H1 (cell line): ENCODE results near the gene CDK15. TPM values are rescaled to one million over a fixed set of nuclear protein-coding genes. Genes with fewer than 3 reads are reported as not detected.

Experiments
- CTCF ChIA-PET: fragments of 300-600 bp; sonication (Branson Sonifier 250); formaldehyde crosslinking; loops from one replicate; lab custom pipeline; 2021; ENCODE audit not compliant: partially characterized antibody; lab: Charles Lee
- POLR2A ChIA-PET: fragments of 300-600 bp; sonication (Branson Sonifier 250); formaldehyde crosslinking; loops from one replicate; lab custom pipeline; 2021; ENCODE audit warnings: inconsistent platforms; ENCODE audit not compliant: partially characterized antibody; lab: Charles Lee
- DNase-seq, 2 experiments: peaks; one replicate each; pipeline versions ENCODE4 v3.0.0 to v3.0.0-alpha.2; 2010 to 2022; ENCODE audit warnings: low spot score in 2 of 2, low read depth in 1 of 2, mixed read lengths in 1 of 2
- FAIRE-seq: peaks from 2 replicates; lab custom pipeline; 2011; peaks lifted over from hg19 to GRCh38; lab: Jason Lieb, UNC
- H2AFZ ChIP-seq: 2 replicates; pipeline ENCODE4 v1.8.1; 2012; ENCODE audit warnings: low read length, inconsistent platforms
- H2AK5ac ChIP-seq: 2 replicates; pipeline ENCODE4 v1.6.1; 2013; ENCODE audit warnings: low read depth, low read length
- H2BK120ac ChIP-seq: replicated peaks from 2 replicates; pipeline ENCODE3; 2013; ENCODE audit warnings: low read depth, low read length, inconsistent platforms
- H2BK12ac ChIP-seq: 2 replicates; pipeline ENCODE4 v1.6.1; 2013; ENCODE audit warnings: low read depth, low read length
- H2BK15ac ChIP-seq: 2 replicates; pipeline ENCODE4 v1.6.1; 2013; ENCODE audit warnings: low read length
- H2BK20ac ChIP-seq: 2 replicates; pipeline ENCODE4 v1.6.1; 2013; ENCODE audit warnings: low read length
- H2BK5ac ChIP-seq: 2 replicates; pipeline ENCODE4 v1.6.1; 2013; ENCODE audit warnings: low read depth, low read length
- H3K14ac ChIP-seq: 2 replicates; pipeline ENCODE4 v1.6.1; 2013; ENCODE audit warnings: inconsistent platforms; ENCODE audit not compliant: insufficient read length
- H3K18ac ChIP-seq: 2 replicates; pipeline ENCODE4 v1.6.1; 2013; ENCODE audit warnings: low read length; ENCODE audit errors: extremely low read depth
- H3K23ac ChIP-seq: 2 replicates; pipeline ENCODE4 v1.6.1; 2013; ENCODE audit warnings: inconsistent platforms; ENCODE audit not compliant: insufficient read length
- H3K23me2 ChIP-seq: 2 replicates; pipeline ENCODE4 v1.6.1; 2013; ENCODE audit warnings: low read depth, low read length
- H3K27ac ChIP-seq: 2 replicates; pipeline ENCODE4 v1.6.1; 2011; ENCODE audit warnings: low read depth, low read length, inconsistent platforms
- H3K27me3 ChIP-seq, 4 experiments: replicated peaks in 1 of 4; 1 replicate in 1 of 4; 2 replicates in 3 of 4; pipeline versions ENCODE4 v1.6.1 to v1.8.1; 2011 to 2013; ENCODE audit warnings: low read length in 3 of 4, mild to moderate bottlenecking in 3 of 4, inconsistent platforms in 2 of 4, mixed read lengths in 2 of 4, moderate library complexity in 1 of 4; ENCODE audit not compliant: control insufficient read depth in 3 of 4, insufficient read depth in 3 of 4; ENCODE audit errors: extremely low read depth in 1 of 4
- H3K36me3 ChIP-seq, 4 experiments: 2 replicates each; pipeline versions ENCODE4 v1.6.1 to v1.8.1; 2011 to 2013; ENCODE audit warnings: mild to moderate bottlenecking in 4 of 4, low read length in 3 of 4, moderate library complexity in 2 of 4, control low read depth in 1 of 4, inconsistent platforms in 1 of 4; ENCODE audit not compliant: insufficient read depth in 4 of 4, control insufficient read depth in 2 of 4
- H3K4ac ChIP-seq: replicated peaks from 2 replicates; pipeline ENCODE3; 2013; ENCODE audit warnings: low read length, low read depth, mixed read lengths, inconsistent platforms; ENCODE audit not compliant: insufficient read length
- H3K4me1 ChIP-seq, 4 experiments: replicated peaks in 1 of 4; 1 replicate in 1 of 4; 2 replicates in 3 of 4; pipeline versions ENCODE4 v1.6.1 to v1.8.1; 2011 to 2013; ENCODE audit warnings: low read length in 3 of 4, inconsistent platforms in 2 of 4, mixed read lengths in 1 of 4; ENCODE audit not compliant: insufficient read depth in 4 of 4, control insufficient read depth in 3 of 4
- H3K4me2 ChIP-seq, 2 experiments: 2 replicates each; pipeline versions ENCODE4 v1.6.1 to v1.8.1; 2011 to 2013; ENCODE audit warnings: low read depth in 2 of 2, low read length in 2 of 2, control low read depth in 1 of 2, inconsistent platforms in 1 of 2, mild to moderate bottlenecking in 1 of 2; ENCODE audit not compliant: insufficient read depth in 1 of 2
- H3K4me3 ChIP-seq, 4 experiments: fragments of 200-600, 300-600 bp in 1 of 4; sonication (generic), shearing (Covaris generic), sonication (Bioruptor Twin) in 1 of 4; 2 replicates each; pipeline versions ENCODE4 v1.5.1 to v1.8.1; 2011 to 2016; ENCODE audit warnings: low read length in 4 of 4, low read depth in 3 of 4, control low read depth in 2 of 4, inconsistent platforms in 2 of 4, mild to moderate bottlenecking in 2 of 4, mixed read lengths in 1 of 4, moderate library complexity in 1 of 4; ENCODE audit not compliant: insufficient read depth in 2 of 4; ENCODE audit errors: extremely low read depth in 1 of 4
- H3K56ac ChIP-seq: replicated peaks from 2 replicates; pipeline ENCODE3; 2013; ENCODE audit warnings: low read depth, mild to moderate bottlenecking, mixed read lengths, low read length, inconsistent platforms; ENCODE audit not compliant: insufficient read length
- H3K79me1 ChIP-seq: 2 replicates; pipeline ENCODE4 v1.6.1; 2013; ENCODE audit warnings: low read depth, low read length, control low read depth
- H3K79me2 ChIP-seq, 2 experiments: 2 replicates each; pipeline versions ENCODE4 v1.6.1 to v1.8.1; 2012 to 2013; ENCODE audit warnings: low read length in 2 of 2, mild to moderate bottlenecking in 2 of 2, inconsistent platforms in 1 of 2; ENCODE audit not compliant: insufficient read depth in 2 of 2, control insufficient read depth in 1 of 2
- H3K9ac ChIP-seq, 4 experiments: replicated peaks in 1 of 4; 1 replicate in 1 of 4; 2 replicates in 3 of 4; pipeline versions ENCODE4 v1.6.1 to v1.8.1; 2011 to 2013; ENCODE audit warnings: low read depth in 3 of 4, low read length in 3 of 4, control low read depth in 2 of 4, mild to moderate bottlenecking in 2 of 4, moderate library complexity in 2 of 4, inconsistent platforms in 1 of 4; ENCODE audit errors: extremely low read depth in 1 of 4
- H3K9me3 ChIP-seq, 2 experiments: 2 replicates each; pipeline versions ENCODE4 v1.6.1 to v1.8.1; 2012 to 2013; ENCODE audit warnings: mild to moderate bottlenecking in 2 of 2, moderate library complexity in 2 of 2, control low read depth in 1 of 2, inconsistent platforms in 1 of 2, low read depth in 1 of 2, low read length in 1 of 2, mixed read lengths in 1 of 2; ENCODE audit not compliant: insufficient read depth in 2 of 2
- H4K20me1 ChIP-seq, 2 experiments: replicated peaks in 1 of 2; 2 replicates each; pipeline versions ENCODE3 to v1.8.1; 2011 to 2013; ENCODE audit warnings: inconsistent platforms in 2 of 2, low read length in 2 of 2, mild to moderate bottlenecking in 1 of 2; ENCODE audit not compliant: insufficient read depth in 2 of 2, control insufficient read depth in 1 of 2
- H4K5ac ChIP-seq: 2 replicates; pipeline ENCODE4 v1.6.1; 2013; ENCODE audit warnings: low read length, low read depth, mixed read lengths, inconsistent platforms; ENCODE audit not compliant: insufficient read length
- H4K8ac ChIP-seq: 2 replicates; pipeline ENCODE4 v1.8.0; 2013; ENCODE audit warnings: mild to moderate bottlenecking, moderate library complexity, low read length, inconsistent platforms; ENCODE audit not compliant: insufficient read depth; ENCODE audit errors: extremely low read depth
- H4K91ac ChIP-seq: replicated peaks from 2 replicates; pipeline ENCODE3; 2013; ENCODE audit warnings: low read length, mixed read lengths, inconsistent platforms; ENCODE audit not compliant: insufficient read length
- CTBP2 ChIP-seq: IDR thresholded peaks from 2 replicates; pipeline ENCODE4 v1.7.0; 2011; ENCODE audit warnings: borderline replicate concordance, mild to moderate bottlenecking, moderate library complexity, mixed read lengths, low read length; ENCODE audit not compliant: insufficient read depth, insufficient read length
- EZH2 ChIP-seq: fragments of 200-600 bp; sonication (generic); IDR thresholded peaks from 2 replicates; pipeline ENCODE4 v1.7.1; 2012; ENCODE audit warnings: low read depth, mild to moderate bottlenecking, moderate library complexity, low read length, inconsistent platforms; ENCODE audit not compliant: severe bottlenecking
- RAD21 ChIP-seq, 2 experiments: IDR thresholded peaks in 1 of 2; conservative IDR thresholded peaks in 1 of 2; 2 replicates each; pipeline ENCODE4 v1.6.1; 2011; ENCODE audit warnings: low read depth in 2 of 2, low read length in 2 of 2, improper control_type of control experiment in 1 of 2, inconsistent platforms in 1 of 2, mild to moderate bottlenecking in 1 of 2, moderate library complexity in 1 of 2
- SIRT6 ChIP-seq: IDR thresholded peaks from one replicate; pipeline ENCODE4 v1.7.1; 2012; ENCODE audit warnings: low read length, inconsistent platforms
- YY1 ChIP-seq: IDR thresholded peaks from 2 replicates; pipeline ENCODE4 v1.6.1; 2011; ENCODE audit warnings: low read depth, mild to moderate bottlenecking, low read length
- ZNF274 ChIP-seq: IDR thresholded peaks from 2 replicates; pipeline ENCODE4 v1.7.0; 2012; ENCODE audit warnings: low read length, borderline replicate concordance; ENCODE audit errors: extremely low read depth
- WGBS, 2 experiments: shearing (Covaris generic) in 1 of 2; methylation state at CpG; one replicate each; pipeline versions ENCODE4 v1.1.6 to v1.1.7; 2013 to 2015; ENCODE audit warnings: low lambda C conversion rate in 2 of 2, mixed read lengths in 2 of 2, inconsistent platforms in 1 of 2, low coverage in 1 of 2, missing lambda C conversion rate in 1 of 2; ENCODE audit not compliant: insufficient replicate concordance in 2 of 2, insufficient coverage in 1 of 2, insufficient read length in 1 of 2; ENCODE audit errors: extremely low coverage in 1 of 2, missing lambda C conversion rate in 1 of 2; 5-methylcytosine and 5-hydroxymethylcytosine counted together
- polyA plus RNA-seq, 7 experiments: library from polyadenylated mRNA; depleted of rRNA in 3 of 7; stranded (reverse) in 5 of 7; unstranded in 2 of 7; fragments of >200 nt in 5 of 7; fragments of 200-250 nt in 2 of 7; gene quantifications; 1 replicate in 5 of 7; 2 replicates in 1 of 7; 4 replicates in 1 of 7; pipeline versions ENCODE4 v1.2.1 to v1.2.3, GENCODE V29; 2011 to 2013; ENCODE audit warnings: missing spikeins in 2 of 7, mixed read lengths in 2 of 7
- total RNA-seq: library from RNA; stranded (reverse); fragmentation: NEBNext Ultra II Directional; extraction: Animal tissue kit (Norgen Biotek cat#: 25700); gene quantifications from 2 replicates; pipeline ENCODE4 v1.2.1, GENCODE V29; 2021

The CDK15 gene
- total and polyA plus RNA-seq, 2 of the 8 experiments (the other 6 are each of a cell fraction or from before 2014, with no cell fraction given) = 0.03 TPM; not detected in 1

DNA sequence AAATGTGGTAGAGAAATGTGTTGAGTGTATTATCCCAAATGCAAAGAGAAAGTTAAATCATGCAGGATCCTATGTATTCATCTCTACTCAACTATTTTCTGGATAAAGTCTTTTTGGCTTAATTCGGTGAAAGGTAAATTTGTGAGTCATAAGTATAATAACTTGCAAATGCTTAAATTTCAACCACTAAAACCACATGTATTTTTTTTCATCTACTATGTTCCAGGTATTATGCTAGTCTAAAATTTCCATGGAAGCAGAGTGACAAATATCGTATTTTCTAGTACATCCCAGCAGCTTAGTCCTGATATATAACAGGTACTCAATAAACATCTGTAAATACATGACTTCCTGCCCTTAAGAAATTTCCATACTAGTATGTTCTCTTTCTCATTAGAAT lies 31.8 kb upstream of the CDK15 start:
- H3K36me3 ChIP-seq = no peaks in the 10 kb centered on the region
- no peak overlapping the region for H4K91ac ChIP-seq
- no peak overlapping the region for H3K18ac ChIP-seq
- no peak overlapping the region for H2AFZ ChIP-seq
- H3K23ac ChIP-seq = no peak overlapping the region
- H3K27ac ChIP-seq = no peak overlapping the region
- DNase-seq (no peak), FAIRE-seq (no peak)
- ChIA-PET POLR2A (no interaction called here), CTCF (no interaction called here)
- H3K23me2 ChIP-seq = no peaks in the 10 kb centered on the region
- no peak overlapping the region for H4K5ac ChIP-seq
- no peak overlapping the region for H3K4ac ChIP-seq
- H2BK5ac ChIP-seq = no peak overlapping the region
- H3K27me3 ChIP-seq = no peaks in the 10 kb centered on the region
- no peak overlapping the region for H2BK15ac ChIP-seq
- no peak overlapping the region for H2BK20ac ChIP-seq
- H3K56ac ChIP-seq = no peak overlapping the region
- H3K4me2 ChIP-seq = no peak overlapping the region
- no peak overlapping the region for H4K8ac ChIP-seq
- H3K9me3 ChIP-seq = no peaks in the 10 kb centered on the region
- H2BK120ac ChIP-seq = no peak overlapping the region
- no peak overlapping the region for H3K4me3 ChIP-seq
- peaks cover 3 to 11% (median 3%) of the 10 kb centered on the region in 4 experiments; a peak in 5 of 7 replicates for H3K4me1 ChIP-seq
- H2AK5ac ChIP-seq = no peak overlapping the region
- H3K14ac ChIP-seq = no peak overlapping the region
- no peak overlapping the region for H3K9ac ChIP-seq
- H3K79me2 ChIP-seq = peaks cover 3 to 86% of the 10 kb centered on the region in 2 experiments; a peak in 3 of 4 replicates
- WGBS, 2 experiments = 84% methylated on average over 2 of the region's 2 CpGs; no CpG with 5 or more reads in 1 of the 2 experiments
- no peak overlapping the region for H2BK12ac ChIP-seq
- H4K20me1 ChIP-seq = no peaks in the 10 kb centered on the region
- H3K79me1 ChIP-seq = no peaks in the 10 kb centered on the region; the same call in 1 of the 2 replicates
- TF ChIP-seq ZNF274 = no peak
- TF ChIP-seq EZH2 = no peak
- TF ChIP-seq RAD21 (IDR thresholded peaks at IDR 0.05 in 1 of 2, conservative IDR thresholded peaks at IDR 0.05 in 1 of 2; ENCODE audit: low read depth in 2 of 2, low read length in 2 of 2) = no peak
- TF ChIP-seq CTBP2 = no peak
- TF ChIP-seq SIRT6 = no peak
- TF ChIP-seq YY1 = no peak
